H9 (cell line): ENCODE data around the gene METTL4. TPM values are rescaled to one million over a fixed set of nuclear protein-coding genes. Genes with fewer than 3 reads are reported as not detected.

ENCODE experiments used
- DNase-seq: peaks from one replicate; pipeline ENCODE4 v3.0.0-alpha.2; 2017
- H2AFZ ChIP-seq: one replicate; pipeline ENCODE4 v1.6.1; 2013; ENCODE audit warnings: mild to moderate bottlenecking, low read length, control low read depth, moderate library complexity
- H2AK5ac ChIP-seq: 2 replicates; pipeline ENCODE4 v1.6.1; 2013; ENCODE audit warnings: low read length, control low read depth, mixed read lengths; ENCODE audit not compliant: insufficient read length
- H2BK120ac ChIP-seq: one replicate; pipeline ENCODE4 v1.6.1; 2013; ENCODE audit warnings: low read depth, mild to moderate bottlenecking, low read length, control low read depth, inconsistent platforms; ENCODE audit not compliant: poor library complexity, severe bottlenecking
- H2BK12ac ChIP-seq: 2 replicates; pipeline ENCODE4 v1.6.1; 2013; ENCODE audit warnings: low read length, control low read depth, mixed read lengths, low read depth; ENCODE audit not compliant: insufficient read length
- H2BK15ac ChIP-seq: 2 replicates; pipeline ENCODE4 v1.6.1; 2013; ENCODE audit warnings: low read depth, low read length, control low read depth
- H2BK20ac ChIP-seq: one replicate; pipeline ENCODE4 v1.6.1; 2013; ENCODE audit warnings: low read depth, mild to moderate bottlenecking, low read length, control low read depth, inconsistent platforms; ENCODE audit not compliant: poor library complexity, severe bottlenecking
- H2BK5ac ChIP-seq: 2 replicates; pipeline ENCODE4 v1.6.1; 2013; ENCODE audit warnings: low read length, control low read depth, mixed read lengths; ENCODE audit not compliant: insufficient read length
- H3K14ac ChIP-seq: 2 replicates; pipeline ENCODE4 v1.6.1; 2013; ENCODE audit warnings: low read length, control low read depth; ENCODE audit not compliant: insufficient read depth
- H3K18ac ChIP-seq: 2 replicates; pipeline ENCODE4 v1.6.1; 2013; ENCODE audit warnings: low read depth, mild to moderate bottlenecking, mixed read lengths, low read length, control low read depth; ENCODE audit not compliant: insufficient read length
- H3K23ac ChIP-seq: 2 replicates; pipeline ENCODE4 v1.6.1; 2013; ENCODE audit warnings: low read length, control low read depth, mixed read lengths, low read depth; ENCODE audit not compliant: insufficient read length
- H3K23me2 ChIP-seq: 2 replicates; pipeline ENCODE4 v1.6.1; 2013; ENCODE audit warnings: low read depth, mild to moderate bottlenecking, mixed read lengths, low read length, control low read depth; ENCODE audit not compliant: insufficient read length, poor library complexity, severe bottlenecking
- H3K27ac ChIP-seq: 2 replicates; pipeline ENCODE4 v1.5.1; 2013; ENCODE audit warnings: low read length, control low read depth, mixed read lengths, low read depth; ENCODE audit not compliant: insufficient read length
- H3K27me3 ChIP-seq: 2 replicates; pipeline ENCODE4 v1.6.1; 2013; ENCODE audit warnings: low read length, control low read depth, inconsistent platforms; ENCODE audit not compliant: insufficient read depth
- H3K4ac ChIP-seq: 2 replicates; pipeline ENCODE4 v1.6.1; 2013; ENCODE audit warnings: low read depth, mild to moderate bottlenecking, control low read depth, inconsistent platforms, low read length, moderate library complexity
- H3K4me1 ChIP-seq: 2 replicates; pipeline ENCODE4 v1.6.1; 2013; ENCODE audit warnings: low read length, control low read depth, inconsistent platforms; ENCODE audit not compliant: insufficient read depth
- H3K4me2 ChIP-seq: 2 replicates; pipeline ENCODE4 v1.6.1; 2013; ENCODE audit warnings: low read length, control low read depth, mixed read lengths; ENCODE audit not compliant: insufficient read length, insufficient read depth
- H3K56ac ChIP-seq: 2 replicates; pipeline ENCODE4 v1.6.1; 2013; ENCODE audit warnings: low read depth, mild to moderate bottlenecking, mixed read lengths, low read length, control low read depth; ENCODE audit not compliant: insufficient read length
- H3K79me1 ChIP-seq: 2 replicates; pipeline ENCODE4 v1.6.1; 2013; ENCODE audit warnings: low read depth, mild to moderate bottlenecking, moderate library complexity, low read length, control low read depth, inconsistent platforms; ENCODE audit not compliant: insufficient read depth, poor library complexity, severe bottlenecking
- H3K79me2 ChIP-seq: 2 replicates; pipeline ENCODE4 v1.6.1; 2013; ENCODE audit warnings: low read length, control low read depth, inconsistent platforms; ENCODE audit not compliant: insufficient read depth
- H3K9ac ChIP-seq: 2 replicates; pipeline ENCODE4 v1.6.1; 2013; ENCODE audit warnings: low read length, control low read depth, mixed read lengths; ENCODE audit not compliant: insufficient read length; ENCODE audit errors: extremely low read depth
- H3K9me3 ChIP-seq: one replicate; pipeline ENCODE4 v1.6.1; 2013; ENCODE audit warnings: low read depth, low read length, inconsistent platforms; ENCODE audit not compliant: control insufficient read depth
- H3T11ph ChIP-seq: one replicate; pipeline ENCODE4 v1.6.1; 2013; ENCODE audit warnings: mild to moderate bottlenecking, low read length, control low read depth, inconsistent platforms
- H4K20me1 ChIP-seq: one replicate; pipeline ENCODE4 v1.6.1; 2013; ENCODE audit not compliant: control insufficient read depth, insufficient read length, insufficient read depth
- H4K5ac ChIP-seq: 2 replicates; pipeline ENCODE4 v1.6.1; 2013; ENCODE audit warnings: low read depth, mild to moderate bottlenecking, mixed read lengths, low read length, control low read depth; ENCODE audit not compliant: insufficient read length
- H4K8ac ChIP-seq: replicated peaks from 2 replicates; pipeline ENCODE4 v1.6.1; 2013; ENCODE audit warnings: low read length, control low read depth, mixed read lengths, low read depth; ENCODE audit not compliant: insufficient read length
- H4K91ac ChIP-seq: 2 replicates; pipeline ENCODE4 v1.6.1; 2013; ENCODE audit warnings: low read depth, mild to moderate bottlenecking, moderate library complexity, mixed read lengths, low read length, control low read depth; ENCODE audit not compliant: insufficient read length
- H3K27ac Mint-ChIP-seq, 3 experiments: 2 replicates in 2 of 3; 3 replicates in 1 of 3; pipeline ENCODE4 v1.8.0; 2020 to 2021; ENCODE audit warnings: mixed read lengths in 3 of 3, mild to moderate bottlenecking in 1 of 3, moderate library complexity in 1 of 3
- H3K27me3 Mint-ChIP-seq: 2 replicates; pipeline ENCODE4 v1.8.0; 2021; ENCODE audit warnings: low read depth, mild to moderate bottlenecking, moderate library complexity, mixed read lengths
- H3K36me3 Mint-ChIP-seq, 3 experiments: 2 replicates in 2 of 3; 3 replicates in 1 of 3; pipeline ENCODE4 v1.8.0; 2020 to 2021; ENCODE audit warnings: low read depth in 3 of 3, mixed read lengths in 3 of 3; ENCODE audit not compliant: insufficient read depth in 1 of 3
- H3K4me1 Mint-ChIP-seq, 2 experiments: 2 replicates each; pipeline ENCODE4 v1.8.0; 2020; ENCODE audit warnings: mixed read lengths in 2 of 2
- H3K4me3 Mint-ChIP-seq, 2 experiments: 2 replicates in 1 of 2; 3 replicates in 1 of 2; pipeline ENCODE4 v1.8.0; 2020 to 2021; ENCODE audit warnings: mild to moderate bottlenecking in 2 of 2, mixed read lengths in 2 of 2, moderate library complexity in 1 of 2
- H3K9me3 Mint-ChIP-seq, 2 experiments: 2 replicates in 1 of 2; 3 replicates in 1 of 2; pipeline ENCODE4 v1.8.0; 2020; ENCODE audit warnings: mild to moderate bottlenecking in 2 of 2, mixed read lengths in 2 of 2, moderate library complexity in 1 of 2
- CTCF ChIP-seq: fragments of 200-600 bp; sonication (generic); conservative IDR thresholded peaks from 3 replicates; pipeline ENCODE4 v1.8.0; 2021; ENCODE audit warnings: antibody characterized with exemption, mild to moderate bottlenecking
- WGBS: extraction: QIAGEN DNeasy Blood & Tissue Kit; methylation state at CpG from one replicate; pipeline ENCODE4 v1.1.7; 2013; ENCODE audit warnings: missing lambda C conversion rate, low lambda C conversion rate, mixed read lengths; ENCODE audit not compliant: insufficient read length; ENCODE audit errors: extremely low coverage; 5-methylcytosine and 5-hydroxymethylcytosine counted together
- total RNA-seq: library from RNA; stranded (reverse); gene quantifications from 2 replicates; pipeline ENCODE4 v1.2.1, GENCODE V29; 2021

The METTL4 gene
- total RNA-seq, 1 experiment from 2014 or later: 14.2 TPM

- Histone ChIP-seq H3K4me2 (no peak overlapping the region), H3K27me3 (no peaks in the 10 kb centered on the region), H3K4me1 (no peaks in the 10 kb centered on the region), H4K8ac (no peak overlapping the region), H4K91ac (no peak overlapping the region), H3K9ac (no peak overlapping the region), H4K5ac (no peak overlapping the region), H4K20me1 (no peaks in the 10 kb centered on the region), H3K56ac (no peak overlapping the region), H2BK5ac (no peak overlapping the region), H3K23ac (no peak overlapping the region), H3K23me2 (no peaks in the 10 kb centered on the region), H2BK12ac (no peak overlapping the region), H3K79me1 (no peaks in the 10 kb centered on the region), H3K9me3 (no peaks in the 10 kb centered on the region), H2AFZ (no peak overlapping the region), H3T11ph (no peak overlapping the region), H3K79me2 (no peaks in the 10 kb centered on the region), H2BK15ac (no peak overlapping the region), H3K14ac (no peak overlapping the region), H3K4ac (no peak overlapping the region), H3K27ac (no peak overlapping the region), H2AK5ac (no peak overlapping the region), H2BK120ac (no peak overlapping the region), H3K18ac (no peak overlapping the region), H2BK20ac (no peak overlapping the region)
- Mint-ChIP-seq H3K4me3 (no peak overlapping the region), H3K27me3 (no peaks in the 10 kb centered on the region), H3K36me3 (no peaks in the 10 kb centered on the region), H3K4me1 (peaks cover 4% of the 10 kb centered on the region in 2 experiments; a peak in 3 of 4 replicates), H3K9me3 (no peaks in the 10 kb centered on the region), H3K27ac (peak overlapping the region in 1 of 3 experiments; percentile 90; a peak in 1 of 7 replicates)
- TF ChIP-seq CTCF: no peak
- no peak for DNase-seq
- no CpG with 5 or more reads among the region's 4 CpGs for WGBS
These were observed 49.2 kb downstream of the METTL4 start for GRCh38 chr18:2522112-2522511.
